ENCODE results near the gene SMTNL2.

The SMTNL2 gene

DNA sequence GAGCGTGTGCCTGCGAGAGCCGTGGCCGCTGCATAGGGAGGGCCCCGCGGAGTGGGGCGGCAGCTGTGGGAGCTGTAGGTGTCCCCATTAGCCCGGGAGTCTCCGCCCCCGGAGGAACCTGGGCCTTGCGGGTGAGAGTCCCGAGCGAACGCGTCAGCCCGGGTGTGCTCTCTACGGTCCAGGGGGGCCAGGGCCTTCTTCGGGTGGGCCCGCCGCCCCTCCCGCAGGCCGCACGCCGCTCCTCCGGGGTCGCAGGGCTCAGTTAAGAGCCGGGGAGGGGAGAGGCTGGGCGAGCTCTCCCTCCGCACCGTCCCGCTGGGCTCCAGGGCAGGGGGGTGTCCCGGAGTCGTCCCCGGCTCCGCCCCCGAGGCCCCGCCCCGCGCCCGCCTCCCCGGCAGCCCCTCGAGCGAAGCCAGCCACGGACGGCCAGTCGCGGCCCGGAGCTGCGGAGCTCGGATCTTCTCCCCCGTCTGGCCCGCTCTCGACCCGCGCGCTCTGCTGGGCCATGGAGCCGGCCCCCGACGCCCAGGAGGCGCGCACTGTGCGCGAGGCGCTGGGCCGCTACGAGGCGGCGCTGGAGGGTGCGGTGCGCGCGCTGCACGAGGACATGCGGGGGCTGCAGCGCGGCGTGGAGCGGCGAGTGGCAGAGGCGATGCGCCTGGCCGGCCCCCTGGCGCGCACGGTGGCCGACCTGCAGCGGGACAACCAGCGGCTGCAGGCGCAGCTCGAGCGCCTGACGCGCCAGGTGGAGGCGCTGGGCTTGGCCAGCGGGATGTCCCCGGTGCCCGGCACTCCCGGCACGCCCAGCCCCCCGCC, at the start of gene SMTNL2:
Gene SMTNL2 (plus strand): TSS at position 429 of the 816 bp plus-strand sequence. CDS start 77 bp downstream, at position 506.
- peak; percentile 9 to 59 for DNase-seq

DNA sequence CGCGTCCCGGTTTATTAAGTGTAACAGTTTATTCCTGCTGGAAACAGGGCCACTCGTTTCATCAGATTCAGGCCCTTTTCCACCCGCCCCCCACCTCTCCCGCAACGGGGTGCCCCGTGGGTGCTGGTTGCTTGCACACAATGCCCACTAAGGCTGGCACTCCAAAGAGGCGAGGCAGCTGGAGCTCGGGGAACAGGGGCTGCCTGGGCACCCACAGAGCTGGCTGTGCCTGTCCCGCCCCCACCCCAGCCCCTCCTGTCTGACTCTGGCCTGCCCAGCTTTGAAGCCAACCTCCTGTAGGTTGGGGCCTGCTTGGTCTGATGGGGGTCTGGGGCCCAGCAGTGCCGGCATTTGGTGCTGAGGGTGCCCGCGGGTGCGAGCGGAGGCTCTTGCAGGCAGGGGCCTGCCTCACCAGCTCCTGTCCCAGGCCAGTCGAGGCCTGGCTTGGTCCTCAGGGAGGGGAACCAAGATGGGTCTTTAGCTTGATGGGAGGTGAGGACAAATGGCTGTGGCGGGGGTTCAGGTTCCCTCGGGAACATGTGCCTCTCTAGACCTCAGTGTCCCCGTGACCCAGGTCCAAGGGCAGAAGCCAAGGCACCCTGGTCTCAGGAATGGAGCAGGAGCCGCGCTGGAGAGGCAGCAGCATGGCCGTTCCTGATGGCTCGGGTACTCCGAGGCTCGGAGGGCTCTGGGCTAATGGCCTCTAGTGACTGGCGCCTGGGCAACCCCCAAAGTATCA, 49.2 kb upstream of the SMTNL2 start:
- peak in 1 of 2 experiments; percentile 32 for DNase-seq

DNA sequence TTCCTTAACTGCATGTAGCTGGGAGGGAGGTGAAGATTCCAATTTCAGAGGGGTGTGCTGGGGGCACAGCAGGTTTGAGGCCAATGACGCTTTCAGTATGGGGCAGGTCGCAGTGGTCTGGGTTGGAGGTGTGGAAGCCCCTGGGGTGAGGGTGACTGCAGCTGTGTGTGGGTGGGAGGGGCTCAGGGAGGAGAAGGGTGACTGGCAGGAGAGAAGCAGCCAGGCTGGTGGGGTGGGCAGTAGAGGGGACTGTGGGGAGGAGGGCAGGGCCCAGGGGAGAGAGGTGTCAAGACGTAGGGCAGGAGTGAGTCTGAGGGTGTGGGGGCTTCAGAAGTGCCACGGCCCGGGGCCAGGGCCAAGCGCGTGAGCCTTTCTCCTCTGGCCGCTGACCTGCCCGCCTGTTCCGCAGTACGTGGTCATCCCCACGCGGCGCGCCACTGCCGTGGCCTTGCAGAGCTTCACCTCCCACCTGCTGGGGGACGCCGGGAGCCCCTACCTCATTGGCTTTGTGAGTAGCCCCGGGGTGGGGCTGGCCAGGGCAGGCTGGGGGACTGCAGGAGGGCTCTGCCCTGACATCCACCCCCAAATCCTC, 48.6 kb upstream of the SMTNL2 start:
- DNase-seq, result peak in 1 of 2 experiments; percentile 45

DNA sequence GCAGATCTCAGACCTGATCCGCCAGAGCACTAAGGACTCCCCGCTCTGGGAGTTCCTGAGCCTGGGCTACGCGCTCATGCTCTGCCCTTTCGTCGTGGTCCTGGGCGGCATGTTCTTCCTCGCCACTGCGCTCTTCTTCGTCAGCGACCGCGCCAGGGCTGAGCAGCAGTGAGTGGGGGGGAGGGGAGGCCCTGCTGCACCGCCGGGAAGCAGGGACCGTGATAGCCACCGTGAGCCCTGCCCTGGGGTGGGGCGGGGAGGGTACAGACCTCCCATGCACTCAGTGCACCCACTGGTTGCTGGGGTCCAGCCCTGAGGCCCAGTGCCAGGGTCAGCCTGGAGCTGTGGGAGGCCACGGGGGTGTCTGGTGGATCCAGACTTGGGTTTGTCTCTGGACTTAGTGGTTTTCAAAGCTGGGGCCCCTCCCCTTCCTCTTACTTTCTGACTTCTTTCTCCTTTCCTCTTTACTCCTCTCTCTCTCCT, 48.0 kb upstream of the SMTNL2 start:
- DNase-seq, result peak in 1 of 2 experiments; percentile 45

DNA sequence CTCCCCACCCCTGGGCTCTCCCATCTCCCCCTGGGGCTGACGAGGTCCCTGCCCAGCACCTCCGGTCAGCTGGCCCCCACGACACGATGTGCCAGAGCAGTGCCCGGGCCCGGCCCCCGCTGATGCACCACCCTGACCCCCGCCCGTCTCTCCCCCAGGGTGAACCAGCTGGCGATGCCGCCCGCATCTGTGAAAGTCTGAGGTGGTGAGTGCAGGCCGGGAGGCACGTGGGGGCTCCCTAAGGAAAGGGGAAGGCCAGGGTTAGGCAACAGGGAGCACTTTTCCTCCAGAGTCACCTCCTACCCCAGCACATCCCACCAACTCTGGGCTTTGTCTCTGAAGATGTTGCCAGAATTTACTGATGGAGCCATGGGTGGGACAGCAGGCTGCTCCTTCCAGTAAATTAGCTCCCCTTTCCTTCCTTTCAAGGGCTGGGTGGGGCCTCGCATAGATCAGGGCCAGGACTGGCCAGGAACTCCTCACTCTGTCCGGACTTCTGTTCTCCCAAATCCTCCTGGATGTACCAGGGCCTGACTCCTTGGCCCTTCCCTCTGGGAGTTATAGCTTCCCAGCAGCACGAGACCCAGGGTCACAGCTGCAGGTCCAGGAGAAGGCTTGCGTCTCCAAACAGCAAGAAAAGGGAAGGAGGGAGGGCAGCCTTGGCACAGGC, 47.5 kb upstream of the SMTNL2 start:
- peak; percentile 12 to 47 for DNase-seq

DNA sequence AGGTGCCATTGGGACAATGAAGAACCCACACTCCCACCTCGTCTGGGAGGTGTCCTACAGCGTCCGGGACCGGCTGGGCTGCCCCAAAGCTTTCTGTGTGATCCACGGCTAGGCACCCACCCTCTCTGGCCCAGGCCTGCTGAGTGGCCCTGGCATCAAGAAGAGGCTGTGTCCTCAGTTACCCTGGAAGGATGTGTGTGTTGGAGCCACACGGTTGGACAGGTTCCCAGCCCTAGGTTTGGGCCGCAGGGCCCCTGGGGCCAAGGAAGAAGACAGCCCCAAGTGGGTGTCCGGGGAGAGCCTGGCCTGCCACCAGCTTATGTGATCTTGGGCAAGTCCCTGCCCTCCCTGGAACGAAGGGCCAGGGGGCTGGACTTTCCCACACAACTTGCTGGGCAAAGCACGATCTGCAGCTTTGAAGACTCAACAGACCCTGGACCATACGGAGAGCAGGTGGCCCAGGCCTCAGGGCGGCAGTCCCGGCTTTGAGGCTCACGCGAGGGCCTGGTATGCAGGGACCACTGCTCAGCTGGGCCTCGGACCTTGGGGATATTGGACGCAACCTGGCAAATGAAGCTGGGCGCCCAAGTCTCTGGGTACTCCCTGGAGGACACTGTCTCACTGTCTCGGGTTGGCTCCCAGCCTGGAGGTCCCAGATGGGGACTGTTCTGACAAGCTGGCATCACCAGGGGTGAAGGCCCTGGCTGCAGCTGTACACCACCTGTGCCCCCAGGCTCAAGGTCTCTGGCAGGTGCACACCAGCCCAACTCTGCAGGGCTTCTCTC, 46.7 kb upstream of the SMTNL2 start:
- DNase-seq, result peak in 1 of 2 experiments; percentile 36

DNA sequence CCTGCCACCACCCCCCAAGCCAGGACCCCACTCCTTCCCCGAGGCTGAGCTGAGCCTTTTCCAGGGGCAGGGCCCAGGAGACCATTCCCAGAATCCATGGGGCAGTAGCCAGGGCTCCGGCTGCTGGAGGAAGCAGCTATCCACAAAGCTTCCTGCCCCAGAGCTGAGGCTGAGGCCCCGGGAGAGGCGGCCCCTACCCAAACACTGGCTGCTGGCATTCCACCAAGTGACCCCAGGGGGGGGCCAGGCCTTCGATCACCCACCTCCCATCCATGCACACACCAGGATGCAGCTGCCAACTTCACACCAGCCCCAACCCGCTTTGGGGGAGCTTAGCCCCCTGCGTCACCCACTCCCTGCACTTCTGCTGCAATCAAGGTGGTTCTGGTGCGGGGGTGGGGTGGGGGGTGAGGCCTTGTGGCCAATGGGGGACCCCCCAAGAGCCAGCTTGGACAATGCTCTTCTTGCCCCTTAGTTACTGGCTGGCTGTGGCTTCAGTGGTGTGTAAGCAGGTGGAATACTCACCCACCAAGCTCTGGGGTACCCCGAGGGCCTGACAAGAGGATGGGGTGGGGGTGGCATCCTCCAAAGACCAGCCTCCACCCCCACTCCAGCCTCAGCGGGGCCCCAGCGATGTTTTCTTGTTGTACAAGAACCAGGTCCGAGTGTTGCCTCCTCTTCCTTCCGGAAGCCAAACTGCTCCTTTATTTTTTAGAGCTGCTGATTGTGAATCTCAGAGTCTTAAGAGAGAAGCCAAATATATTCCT, 45.9 kb upstream of the SMTNL2 start:
- no peak for DNase-seq

DNA sequence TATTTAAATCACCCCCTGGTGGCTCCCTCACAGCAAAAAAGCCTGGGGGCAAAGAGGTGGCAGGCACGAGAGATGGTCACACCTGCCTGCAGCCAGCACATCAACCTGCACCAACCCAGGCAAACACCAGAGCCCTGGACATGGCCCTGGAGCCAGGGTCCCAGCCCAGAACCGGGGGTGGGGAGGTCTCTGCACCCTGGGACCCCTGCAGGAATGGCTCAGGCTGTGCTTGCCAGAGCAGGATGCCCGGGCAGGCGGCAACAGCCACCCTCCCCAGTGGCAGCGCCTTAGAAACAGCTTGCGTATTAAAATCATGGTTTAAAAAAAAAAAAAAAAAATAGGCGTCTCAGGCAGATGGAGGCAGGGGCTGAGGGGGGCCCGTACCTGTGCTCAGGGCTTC, 45.3 kb upstream of the SMTNL2 start:
- DNase-seq, result no peak

DNA sequence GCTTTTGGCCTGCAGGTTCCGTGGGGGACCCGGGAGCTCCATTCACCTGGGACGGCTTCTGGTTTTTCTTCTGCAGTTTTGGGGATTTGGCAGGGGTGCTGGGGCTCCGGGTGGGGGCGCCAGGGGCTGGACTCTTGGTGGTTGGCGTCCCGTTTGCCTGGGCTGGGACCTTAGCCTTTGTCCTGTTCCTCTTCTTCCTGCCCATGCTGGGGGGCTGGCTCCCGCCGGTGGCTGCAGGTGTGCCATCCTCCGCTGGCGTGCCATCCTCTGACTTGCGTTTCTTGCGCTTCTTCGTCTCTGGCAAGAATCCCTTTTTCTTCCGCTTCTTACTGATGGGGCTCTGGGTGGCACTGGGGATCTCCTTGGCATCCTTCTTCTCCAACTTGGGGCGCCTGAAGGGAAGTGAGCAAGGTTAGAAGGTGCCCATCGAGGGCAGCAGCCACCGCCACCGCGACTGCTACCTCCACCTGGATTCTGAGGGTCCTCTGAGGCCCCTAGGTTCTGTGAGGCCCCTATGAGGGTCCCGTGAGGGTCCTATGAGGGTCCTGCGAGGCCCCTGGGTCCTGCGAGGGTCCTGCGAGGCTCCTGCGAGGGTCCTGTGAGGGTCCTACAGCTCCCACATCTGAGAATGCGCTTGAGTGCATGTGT, 44.6 kb upstream of the SMTNL2 start:
- DNase-seq, result no peak

DNA sequence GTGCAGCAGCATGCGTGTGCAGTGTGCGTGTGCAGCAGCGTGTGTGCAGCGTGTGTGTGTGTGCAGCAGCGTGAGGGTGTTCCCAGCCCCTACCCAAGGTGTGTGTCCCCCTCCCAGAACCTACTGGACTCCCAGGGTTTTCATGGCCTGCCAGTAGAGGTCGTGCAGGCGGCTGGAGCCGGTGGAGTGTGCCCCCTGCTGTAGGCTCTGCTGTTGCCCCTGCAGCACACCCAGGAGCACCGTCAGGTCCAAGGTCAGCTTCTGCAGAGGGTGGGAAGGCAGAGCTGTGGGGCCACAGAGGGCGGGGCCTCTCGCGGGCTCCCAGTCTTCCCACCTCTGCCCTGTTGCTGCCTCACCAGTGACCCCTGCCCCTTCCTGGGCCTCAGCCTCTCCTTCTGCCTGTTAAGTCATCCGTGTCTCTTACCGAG, 44.1 kb upstream of the SMTNL2 start:
- no peak for DNase-seq

DNA sequence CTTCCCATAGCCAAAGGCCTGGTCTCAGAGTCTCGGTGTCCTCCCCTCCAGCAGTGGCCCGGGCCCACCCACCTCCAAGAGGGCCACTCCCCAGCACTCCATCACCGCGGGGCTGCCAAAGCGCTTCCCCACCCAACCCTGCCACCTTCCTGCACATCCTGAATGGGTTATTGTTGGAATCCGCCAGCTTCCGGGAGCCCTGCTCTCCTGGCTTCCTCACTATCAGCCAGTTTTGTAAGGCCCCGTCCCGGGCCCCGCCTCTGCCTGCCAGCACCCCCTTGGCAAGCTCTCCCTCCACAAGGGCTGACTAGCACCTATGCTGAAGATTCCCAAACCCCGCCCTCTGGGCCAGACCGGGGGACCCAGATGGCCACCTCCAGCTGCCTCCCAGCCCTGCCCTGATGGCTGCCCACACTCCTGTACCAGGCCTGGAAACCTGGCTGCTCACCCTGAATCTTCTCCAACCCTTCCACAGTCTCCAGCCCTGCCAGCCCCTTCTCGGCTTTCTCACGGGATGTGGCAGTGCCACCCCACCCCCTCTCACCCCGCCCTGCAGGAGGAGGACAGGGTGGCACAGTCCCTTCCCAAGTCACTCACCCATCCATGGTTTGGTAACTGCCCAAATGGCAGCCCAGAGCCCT, 43.5 kb upstream of the SMTNL2 start:
- no peak for DNase-seq

DNA sequence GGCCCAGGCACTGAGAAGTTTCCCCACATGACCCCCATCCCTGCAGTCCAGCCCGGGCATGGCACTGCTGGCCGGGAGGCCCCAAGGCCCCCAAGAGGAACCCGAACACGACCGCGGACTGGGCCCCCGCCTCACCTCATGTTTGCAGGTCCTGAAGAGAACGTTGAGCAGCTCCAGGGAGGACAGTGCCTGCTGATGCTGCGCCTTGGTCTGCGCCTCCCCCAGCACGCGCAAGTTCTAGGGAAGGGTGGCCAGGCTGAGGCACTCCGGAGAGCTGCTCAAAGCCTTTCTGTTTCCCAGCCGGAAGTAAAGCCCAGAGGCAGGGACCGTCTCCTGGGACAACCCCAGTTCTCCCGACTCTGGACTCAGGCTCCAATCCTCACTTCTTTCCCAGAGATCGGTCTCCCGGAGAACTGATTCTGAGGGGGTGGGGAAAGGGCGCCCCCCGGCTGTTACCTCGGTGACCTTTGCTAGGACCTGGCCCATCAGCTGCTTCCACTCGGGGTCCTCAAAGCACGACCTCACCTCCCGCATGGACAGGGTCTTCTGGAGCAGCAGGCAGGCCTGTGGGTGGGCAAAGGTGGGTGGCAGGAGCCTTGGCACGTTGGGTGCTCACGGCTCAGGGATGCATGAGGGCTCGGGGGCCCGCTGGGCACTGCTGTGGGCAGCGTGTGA, 42.9 kb upstream of the SMTNL2 start:
- no peak for DNase-seq

DNA sequence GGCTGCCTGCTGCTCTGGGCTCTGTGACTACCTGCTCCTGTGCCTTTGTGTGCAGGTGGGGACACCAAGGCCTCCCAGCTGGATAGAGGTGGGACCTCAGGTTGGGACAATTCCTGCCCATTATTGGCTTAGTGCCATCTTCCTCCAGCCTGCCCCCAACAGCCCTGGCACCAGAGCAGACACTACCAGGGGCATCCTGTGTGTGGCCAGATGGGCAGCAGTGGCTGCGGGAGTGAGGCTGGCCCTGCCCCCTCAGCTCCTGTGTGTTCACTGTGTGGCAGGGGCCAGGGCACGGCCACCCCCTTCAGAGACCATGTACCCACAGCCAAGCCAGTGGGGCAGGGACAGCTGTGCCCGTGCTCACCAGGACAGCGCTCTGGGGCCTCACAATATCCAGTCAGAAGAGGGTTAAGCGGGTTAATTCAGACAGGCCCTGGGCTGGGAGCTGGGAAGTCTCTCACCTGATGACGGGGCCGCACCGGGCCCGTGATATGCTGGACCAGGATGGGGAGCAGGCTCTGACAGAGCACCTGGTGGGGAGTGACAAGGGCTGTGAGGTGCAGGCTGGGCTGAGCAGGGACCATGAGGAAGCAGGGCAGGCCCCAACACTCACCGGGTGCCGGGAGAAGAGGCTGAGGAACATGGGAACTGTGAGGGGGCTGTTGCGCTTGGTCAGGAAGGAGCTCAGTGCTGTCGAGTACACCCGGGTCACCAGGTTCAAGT, 42.2 kb upstream of the SMTNL2 start:
- DNase-seq, result no peak

DNA sequence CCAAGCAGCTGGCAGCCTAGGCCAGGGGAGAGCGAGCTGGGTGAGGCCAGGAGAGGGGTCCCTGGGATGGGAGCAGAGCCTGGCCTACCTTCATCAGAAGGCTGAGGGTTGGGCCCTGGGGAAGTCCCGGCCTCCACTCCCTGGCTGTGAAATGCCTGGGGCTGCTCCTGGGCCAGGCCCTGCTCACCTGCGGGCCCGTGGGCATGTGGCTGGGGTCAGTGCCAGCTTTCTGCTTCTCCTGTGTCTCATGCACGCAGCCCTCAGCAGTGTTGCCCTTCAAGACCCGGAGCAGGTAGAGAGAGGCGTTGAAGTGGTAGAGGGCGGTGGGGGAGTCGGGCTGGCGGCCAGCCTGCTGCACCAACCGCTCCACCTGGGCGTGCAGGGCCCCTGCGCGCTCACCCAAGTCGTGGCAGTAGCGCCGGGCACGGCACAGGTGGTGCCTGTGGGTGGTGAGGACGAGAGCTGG, 41.6 kb upstream of the SMTNL2 start:
- no peak for DNase-seq

DNA sequence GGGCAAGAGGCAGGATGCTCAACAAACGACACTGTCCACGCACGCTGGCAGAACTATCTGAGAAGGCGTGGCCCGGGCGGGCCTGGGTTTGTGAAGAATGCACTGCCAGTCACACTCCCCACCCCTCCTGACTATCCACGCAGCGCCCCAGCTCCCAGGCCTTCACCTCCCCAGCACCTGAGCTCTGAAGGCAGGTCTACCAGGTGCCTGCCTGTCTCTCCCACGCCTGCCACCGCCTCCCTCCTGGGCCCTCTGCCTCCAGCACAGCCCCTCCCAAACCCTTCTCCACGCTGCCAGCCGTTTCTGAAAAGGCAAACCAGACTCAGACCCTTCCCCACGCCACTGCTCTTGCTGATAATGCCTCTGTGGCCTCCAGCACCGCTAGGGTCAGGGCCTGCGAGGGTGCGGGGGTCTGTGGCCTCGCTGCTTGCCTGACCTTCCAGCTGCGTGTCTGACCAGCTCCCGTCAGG, 40.7 kb upstream of the SMTNL2 start:
- DNase-seq, result no peak

DNA sequence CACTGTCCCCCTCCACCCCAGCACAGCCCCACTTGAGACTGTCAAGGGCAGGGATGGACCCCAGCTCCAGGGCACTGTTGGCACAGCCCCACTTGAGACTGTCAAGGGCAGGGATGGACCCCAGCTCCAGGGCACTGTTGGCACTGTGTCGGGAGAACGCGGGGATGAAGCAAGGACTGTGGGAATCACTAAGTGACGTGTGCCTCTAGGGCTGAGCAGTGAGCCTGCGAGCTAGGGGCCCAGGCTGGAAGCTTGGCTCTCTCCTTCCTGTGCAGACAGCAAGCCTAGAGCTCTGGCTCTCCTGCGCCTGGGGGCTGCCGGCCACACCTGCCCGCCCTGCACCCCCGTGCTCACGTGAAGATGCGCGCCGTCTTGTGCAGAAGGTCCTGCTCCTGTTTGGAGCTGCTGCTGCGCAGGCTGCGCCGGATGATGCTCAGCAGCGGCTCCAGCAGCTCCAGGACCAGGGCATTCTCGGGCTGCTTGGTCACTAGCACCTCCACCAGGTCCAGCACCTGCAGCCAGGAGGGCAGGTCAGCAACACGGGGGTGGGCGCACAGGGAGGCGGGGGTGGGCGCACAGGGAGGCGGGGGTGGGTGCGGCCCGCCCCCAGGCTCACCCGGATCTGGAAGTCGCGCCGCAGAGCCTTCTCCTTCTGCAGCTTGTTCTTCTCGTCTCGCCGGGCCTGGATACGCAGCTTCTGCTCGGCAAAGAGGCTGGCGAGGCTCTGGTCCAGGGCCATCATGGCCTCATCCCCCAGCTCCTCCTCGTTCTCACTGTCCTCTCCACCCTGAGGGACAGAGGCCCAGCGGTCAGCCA, 40.0 kb upstream of the SMTNL2 start:
- no peak for DNase-seq

DNA sequence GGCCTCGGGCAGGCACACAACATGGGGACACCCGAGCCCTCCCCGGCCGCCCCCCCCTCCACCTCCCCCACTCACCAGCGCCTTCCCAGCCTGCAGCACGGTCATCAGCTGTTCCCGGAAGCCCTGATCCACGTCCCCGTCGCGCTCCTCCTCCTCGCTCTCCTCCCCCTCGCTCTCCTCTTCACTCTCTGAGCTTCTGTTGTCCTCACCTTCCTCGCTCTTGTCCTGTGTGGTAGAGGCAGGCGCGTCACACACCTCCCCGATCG, 39.4 kb upstream of the SMTNL2 start:
- no peak for DNase-seq
